GM18520 (cell line): ENCODE data around the gene IGLL5.

ENCODE experiments used
- ATAC-seq: cut with Tn5 transposase; IDR thresholded peaks from one replicate; pipeline ENCODE4 v1.9.1; 2021; ENCODE audit not compliant: unreplicated experiment

The IGLL5 gene

DNA sequence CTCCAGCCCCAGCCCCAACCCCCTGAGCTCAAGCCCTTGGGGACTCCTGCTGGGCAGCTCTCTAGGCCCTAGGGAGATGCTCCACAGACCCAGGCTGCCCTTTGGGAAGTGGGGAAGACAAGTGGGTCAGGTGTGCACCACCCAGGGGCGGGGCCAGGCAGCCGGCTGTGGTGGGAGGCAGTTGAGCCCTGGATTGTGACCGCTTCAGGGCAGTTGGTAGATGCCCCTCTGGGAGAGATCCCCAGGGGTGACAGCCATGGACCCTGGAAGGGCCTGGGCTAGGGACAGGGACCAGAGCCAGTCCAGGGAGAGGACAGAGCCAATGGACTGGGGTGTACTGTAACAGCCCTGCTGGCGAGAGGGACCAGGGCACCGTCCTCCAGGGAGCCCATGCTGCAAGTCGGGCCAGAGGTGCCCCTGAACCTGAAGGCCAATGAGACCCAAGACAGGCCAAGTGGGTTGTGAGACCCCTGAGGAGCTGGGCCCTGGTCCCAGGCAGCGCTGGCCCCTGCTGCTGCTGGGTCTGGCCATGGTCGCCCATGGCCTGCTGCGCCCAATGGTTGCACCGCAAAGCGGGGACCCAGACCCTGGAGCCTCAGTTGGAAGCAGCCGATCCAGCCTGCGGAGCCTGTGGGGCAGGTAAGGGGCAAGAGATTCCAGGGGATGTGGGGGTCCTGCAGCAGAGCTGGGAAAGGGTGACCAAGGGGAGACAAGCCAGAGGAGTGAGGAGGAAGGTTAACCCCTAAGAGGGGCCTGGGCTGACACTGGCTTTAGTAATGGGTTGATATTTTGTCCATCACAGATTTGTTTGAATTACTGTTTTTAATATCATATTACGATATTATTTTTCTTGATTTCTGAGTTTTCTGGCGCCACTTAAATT lies at the start of gene IGLL5:
Gene IGLL5 (plus strand): TSS at position 196 of the 883 bp plus-strand sequence. CDS start 238 bp downstream, at position 434.
- no peak for ATAC-seq

DNA sequence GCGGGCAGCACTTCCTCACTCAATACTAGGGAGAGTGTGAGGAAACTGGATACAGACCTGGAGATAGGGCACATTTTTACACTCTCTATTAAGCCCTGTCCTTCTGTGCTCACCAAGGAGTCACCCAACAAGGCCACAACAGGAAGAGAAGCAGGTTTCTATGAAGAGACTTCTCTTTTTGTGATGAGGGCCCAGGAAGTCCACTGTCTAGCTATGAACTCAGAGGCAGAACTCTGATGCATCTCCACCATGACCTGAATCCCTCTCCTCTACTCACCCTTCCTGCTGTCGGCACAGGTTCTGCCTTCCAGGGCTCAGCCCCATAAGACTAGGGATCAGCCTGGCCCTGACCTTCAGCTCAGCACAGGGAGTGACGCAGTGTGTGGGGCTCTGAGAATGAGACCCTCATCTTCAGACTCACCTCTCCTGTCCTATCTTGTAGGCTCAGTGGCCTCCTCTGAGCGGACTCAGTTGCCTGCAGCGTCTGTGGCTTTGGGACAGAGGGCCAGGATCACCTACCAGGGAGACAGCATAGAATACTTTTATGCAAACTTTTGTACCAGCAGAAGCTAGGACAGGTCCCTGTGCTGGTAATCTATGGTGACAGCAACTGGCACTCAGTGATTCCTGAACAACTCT lies 49.3 kb upstream of the IGLL5 start:
- no peak for ATAC-seq

DNA sequence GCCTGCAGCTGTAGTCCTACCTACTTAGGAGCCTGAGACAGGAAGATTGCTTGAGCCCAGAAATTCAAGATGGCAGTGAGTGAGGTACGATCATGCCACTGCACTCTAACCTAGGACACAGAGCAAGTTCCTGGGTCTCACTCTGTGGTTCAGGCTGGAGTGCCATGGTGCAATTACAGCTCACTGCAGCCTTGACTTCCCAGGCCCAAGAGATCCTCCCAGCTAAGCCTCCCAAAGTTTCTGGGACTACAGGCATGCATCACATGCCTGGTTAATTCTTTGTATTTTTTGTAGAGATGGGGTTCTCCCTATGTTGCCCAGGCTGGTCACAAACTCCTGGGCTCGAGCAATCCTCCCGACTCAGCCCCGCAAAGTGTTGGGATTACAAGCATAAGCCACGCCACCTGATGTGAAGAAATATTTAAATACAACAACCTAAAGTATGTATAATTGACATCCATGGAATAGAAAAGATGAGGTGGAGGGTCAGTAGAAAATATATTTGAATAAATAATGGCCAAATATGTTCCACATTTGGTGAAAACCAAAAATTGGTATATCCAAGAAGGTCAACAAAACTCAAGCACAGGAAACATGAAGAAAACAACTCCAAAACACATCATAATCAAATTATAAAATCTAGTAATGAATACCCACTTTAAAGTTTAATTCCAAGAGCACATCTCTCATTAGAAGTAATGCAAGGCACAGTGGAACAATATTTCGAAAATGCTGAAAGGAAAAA lies 47.9 kb upstream of the IGLL5 start:
- ATAC-seq, result no peak

DNA sequence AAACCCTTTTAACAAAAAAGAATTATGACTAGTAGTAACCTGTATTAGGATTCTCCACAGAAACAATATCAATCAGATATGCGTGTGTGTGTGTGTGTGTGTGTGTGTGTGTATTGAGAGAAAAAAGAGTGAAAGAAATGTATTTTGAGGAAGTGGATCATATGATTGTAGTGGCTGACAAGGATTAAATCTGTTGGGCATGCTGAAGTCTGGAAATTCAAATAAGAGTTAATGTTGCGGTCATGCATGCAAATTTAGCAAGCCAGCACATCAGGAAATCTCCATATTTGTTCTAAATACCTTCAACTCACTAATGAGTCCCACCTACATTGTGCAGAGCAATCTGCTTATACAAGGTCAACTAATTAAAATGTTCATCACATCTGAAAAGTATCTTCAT lies 46.8 kb upstream of the IGLL5 start:
- ATAC-seq, result no peak

DNA sequence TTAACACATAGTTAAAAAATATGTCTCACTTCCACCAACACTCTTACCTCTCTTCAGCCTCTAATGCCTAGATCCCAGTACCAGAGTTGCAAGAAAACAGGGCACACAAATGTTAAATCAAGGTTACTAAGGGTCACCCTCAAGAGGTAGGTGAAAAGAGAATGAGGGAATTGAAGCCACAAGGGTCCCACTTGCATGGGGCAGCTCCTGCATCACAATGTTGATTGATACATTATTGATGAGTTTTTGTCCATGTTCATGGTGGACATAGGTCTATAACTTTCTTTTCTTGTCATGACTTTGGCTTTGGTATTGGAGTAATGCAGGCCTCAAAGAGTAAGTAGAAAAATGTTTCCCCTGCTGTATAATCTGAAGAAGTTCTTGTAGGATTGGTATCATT lies 46.0 kb upstream of the IGLL5 start:
- no peak for ATAC-seq

DNA sequence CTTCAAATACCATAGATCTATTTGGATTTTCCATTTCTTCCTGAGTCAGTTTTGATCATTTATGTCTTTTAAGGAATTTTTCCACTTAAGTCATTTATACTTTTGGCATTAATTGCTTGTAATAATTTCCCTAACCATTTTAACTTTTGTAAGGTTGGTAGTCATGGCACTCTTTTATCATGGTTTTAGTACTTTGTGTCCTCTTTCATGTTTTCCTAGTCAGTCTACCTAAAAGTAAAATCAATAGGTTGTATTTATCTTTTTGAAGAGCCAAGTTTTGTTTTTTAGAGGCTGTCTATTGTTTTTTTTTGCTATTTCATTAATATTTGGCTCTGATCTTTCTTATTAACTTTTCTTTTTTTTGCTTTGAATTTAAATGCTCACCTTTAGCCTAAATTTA lies 45.5 kb upstream of the IGLL5 start:
- no peak for ATAC-seq

DNA sequence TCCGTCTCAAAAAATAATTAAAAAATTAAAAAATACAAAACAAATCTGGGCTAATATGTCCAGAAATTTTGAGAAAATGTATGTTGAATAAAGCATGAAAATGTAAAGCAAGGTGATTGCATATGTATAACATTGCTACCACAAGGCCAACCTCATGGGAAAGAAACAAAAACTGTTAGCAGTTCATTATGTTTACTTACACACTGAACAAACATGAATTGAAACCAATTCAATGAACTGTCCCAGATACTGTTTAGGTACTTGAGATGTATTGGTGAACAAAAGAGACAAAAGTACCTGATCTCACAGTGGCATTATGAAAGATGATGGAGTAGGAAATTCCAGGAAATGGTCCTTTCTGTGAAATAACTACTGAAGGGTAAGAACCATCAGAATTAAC lies 43.8 kb upstream of the IGLL5 start:
- no peak for ATAC-seq

DNA sequence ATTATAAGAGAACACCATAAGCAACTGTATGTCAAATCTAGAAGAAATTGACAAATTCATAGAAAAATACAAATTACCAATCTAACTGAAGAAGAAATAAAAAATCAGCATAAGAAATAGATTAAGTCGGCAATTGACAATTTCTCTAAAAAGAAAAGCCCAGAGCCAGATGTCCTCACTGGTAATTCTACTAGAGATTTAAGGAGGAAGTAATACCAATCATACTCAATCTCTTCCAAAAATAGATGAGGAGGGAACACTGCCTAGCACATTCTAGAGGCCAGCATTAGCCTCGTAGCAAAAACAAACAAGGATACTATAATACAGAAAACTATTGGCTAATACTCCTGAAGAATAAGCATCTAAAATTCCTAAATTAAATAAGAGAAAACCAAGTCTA lies 40.4 kb upstream of the IGLL5 start:
- ATAC-seq, result no peak

DNA sequence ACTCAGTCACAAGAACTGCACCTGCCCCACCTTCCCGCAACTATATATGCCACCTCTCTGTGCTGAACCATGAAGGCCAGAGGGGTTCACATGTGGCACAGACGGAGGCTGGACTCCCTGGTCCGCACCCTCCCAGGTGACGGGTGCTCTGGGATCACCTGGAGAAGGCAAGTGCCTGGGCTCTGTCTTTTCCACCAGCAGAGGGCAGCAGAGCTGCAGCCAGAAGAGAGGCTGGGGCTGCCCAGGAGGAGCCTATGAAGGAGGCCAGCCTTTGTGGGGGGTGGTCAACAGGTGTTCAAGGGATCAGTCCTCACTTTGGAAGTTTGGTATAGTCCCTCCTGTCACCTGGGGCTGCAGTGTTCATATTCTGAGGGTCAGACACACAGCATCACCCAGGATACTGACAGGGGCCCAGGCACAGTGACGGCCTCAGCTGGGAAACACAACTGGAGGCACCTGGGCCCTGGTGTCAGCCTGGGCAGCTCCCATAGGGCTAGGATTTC lies 39.2 kb upstream of the IGLL5 start:
- no peak for ATAC-seq

DNA sequence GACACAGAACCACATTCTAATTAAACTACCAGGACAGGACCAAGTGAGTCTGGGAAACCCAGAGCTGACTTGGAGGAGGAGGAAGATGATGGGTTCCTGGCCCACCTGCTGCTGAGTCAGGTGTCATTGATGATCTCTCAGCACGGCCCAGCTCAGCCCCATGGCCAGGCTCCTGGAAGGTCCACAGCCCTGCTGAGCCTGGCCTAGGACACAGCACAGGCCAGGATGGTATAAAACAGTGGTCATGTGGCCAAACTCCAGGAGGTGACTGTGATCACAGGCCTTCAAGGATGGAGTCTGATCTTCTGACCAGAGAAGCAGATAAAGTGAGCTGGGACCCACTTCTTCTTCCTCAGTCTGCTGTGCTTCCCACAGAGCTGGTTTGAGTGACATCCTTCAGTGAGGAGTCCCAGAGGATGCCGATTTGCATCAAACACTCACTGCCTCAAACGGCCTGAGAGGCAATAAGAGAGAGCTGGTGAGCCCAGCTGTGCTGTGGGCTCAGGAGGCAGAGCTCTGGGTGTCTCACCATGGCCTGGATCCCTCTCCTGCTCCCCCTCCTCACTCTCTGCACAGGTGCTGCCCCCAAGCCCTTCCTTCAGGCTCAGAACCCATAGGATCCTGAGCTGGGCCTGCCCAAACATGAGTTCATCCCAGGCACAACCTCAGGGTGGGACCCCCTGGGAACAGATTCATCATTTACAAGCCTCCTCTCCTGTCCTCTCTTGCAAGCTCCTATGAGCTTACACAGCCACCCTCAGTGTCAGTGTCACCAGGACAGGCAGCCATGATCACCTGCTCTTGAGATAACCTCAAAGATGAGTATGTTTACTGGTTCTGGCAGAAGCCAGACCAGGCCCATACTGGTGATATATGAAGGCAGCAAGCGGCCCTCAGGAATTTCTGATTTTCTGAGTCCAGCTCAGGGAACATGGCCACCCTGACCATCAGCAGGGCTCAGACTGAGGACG lies 37.7 kb upstream of the IGLL5 start:
- no peak for ATAC-seq

DNA sequence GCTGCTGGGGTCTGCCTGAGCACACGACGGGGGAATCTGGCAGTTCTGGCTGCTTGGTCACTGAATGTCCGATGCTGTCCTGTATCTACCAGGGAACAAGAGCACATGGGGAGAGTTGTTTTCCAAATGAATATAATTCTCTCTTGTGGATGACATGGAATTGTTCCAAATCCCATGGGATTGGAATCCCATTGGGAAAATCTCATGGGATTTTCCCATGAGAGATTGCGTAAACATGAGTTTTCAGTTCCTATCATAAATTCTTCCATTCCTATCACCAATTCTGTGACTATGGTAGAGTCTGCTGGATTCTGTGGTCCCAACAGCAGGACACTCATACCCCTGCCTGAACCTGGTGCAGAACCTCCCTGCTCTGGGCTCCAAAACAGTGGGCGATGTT lies 35.6 kb upstream of the IGLL5 start:
- ATAC-seq, result no peak

DNA sequence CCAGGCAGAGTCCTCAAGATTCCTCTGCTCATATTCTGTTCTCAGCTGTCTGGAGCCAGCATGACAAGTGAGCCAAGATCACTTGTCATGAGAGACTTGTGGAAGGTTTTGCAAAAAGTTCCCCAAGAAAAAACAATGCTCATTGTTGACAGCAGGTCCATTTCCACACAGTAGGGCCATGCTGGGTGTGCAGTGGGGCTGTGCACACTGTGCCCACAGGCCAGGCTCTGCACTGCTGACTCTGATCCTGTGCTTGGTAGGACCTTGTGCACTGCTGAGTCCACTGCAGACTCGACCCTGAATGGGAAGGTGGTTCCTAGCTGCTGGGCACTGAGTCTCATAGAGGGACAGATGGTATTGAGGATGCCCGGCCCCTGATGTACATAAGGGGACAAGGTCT lies 33.9 kb upstream of the IGLL5 start:
- ATAC-seq, result no peak

DNA sequence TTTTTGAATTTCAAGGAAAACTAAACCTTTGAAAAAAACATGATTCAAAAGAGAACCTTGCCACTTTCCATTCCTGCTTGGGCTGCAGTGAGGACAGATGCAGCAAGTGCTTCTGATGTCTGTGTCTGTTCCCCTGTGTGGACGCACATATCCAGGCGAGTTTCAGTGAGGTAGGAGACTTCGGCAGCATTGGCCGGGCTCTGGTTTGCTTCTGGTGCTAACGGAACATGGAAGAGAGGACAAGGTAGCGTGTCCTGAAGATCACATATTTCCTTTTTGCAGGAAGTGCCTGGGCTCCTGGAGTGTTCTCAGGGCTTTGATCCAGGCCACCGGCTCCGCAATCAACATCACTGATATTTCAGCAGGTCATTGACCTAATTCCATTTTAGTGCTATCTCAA lies 33.1 kb upstream of the IGLL5 start:
- no peak for ATAC-seq

DNA sequence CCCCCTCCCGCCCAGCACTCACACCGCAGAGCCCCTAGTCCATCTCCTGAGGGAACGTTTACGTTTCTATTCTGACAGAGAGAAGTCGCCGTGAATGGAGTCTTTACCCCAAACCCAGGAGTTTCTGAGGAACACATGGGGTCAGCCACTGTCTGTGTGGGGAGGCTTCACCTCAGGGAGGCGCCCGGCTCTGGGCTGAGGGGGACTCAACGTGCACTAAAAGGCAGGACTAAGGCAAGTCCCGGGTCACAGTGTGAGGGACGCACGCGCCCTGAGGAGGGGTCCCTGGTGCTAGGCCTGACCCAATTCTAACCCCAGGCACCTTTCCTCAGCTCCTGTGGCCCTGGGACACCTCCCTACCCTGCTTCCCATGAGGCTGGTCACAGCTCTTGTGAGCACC lies 32.5 kb upstream of the IGLL5 start:
- ATAC-seq, result no peak

DNA sequence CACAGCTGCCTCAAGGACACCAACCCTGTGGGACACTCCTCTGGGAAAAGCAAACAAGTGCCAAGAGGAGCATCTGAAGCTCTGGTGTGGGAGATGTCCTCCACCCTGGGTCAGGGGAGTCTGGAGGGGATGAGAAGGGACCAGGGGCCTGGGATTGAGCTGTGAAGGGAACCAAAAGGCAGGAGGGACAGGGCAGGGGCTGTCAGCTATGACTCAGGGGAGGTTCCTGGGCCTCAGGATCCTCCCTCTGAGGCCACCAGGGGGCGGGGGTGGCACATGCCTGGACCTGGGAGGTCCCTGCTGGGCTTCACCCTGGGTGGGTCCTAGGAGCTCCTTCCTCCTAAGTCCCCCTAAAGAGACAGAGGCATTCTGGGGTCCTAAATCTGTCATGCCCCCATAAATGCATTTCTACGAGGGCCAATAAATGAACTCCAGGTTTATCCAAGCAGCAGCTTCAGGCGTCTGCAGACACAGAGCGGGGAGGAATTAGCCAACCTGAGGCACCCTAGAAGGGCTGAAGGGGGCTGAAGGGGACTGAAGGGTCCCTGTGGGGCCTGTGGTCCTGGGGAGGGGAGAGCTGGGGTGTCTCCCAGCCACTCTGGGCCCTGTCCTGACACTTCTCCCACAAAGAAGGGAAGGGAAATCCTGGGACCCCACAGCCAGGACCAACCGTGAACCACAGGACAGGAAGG lies 31.9 kb upstream of the IGLL5 start:
- no peak for ATAC-seq

DNA sequence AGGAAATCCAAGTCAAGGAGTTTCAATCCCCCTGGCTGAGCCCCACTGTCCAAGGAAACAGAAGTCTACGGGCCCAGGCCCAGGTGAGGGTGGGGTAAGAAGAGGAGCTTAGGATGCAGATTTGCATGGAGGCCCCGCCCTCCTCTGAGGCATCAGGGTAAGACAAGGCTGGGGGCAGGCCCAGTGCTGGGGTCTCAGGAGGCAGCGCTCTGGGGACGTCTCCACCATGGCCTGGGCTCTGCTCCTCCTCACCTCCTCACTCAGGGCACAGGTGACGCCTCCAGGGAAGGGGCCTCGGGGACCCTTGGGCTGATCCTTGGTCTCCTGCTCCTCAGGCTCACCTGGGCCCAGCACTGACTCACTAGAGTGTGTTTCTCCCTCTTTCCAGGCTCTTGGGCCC lies 31.3 kb upstream of the IGLL5 start:
- ATAC-seq, result no peak

DNA sequence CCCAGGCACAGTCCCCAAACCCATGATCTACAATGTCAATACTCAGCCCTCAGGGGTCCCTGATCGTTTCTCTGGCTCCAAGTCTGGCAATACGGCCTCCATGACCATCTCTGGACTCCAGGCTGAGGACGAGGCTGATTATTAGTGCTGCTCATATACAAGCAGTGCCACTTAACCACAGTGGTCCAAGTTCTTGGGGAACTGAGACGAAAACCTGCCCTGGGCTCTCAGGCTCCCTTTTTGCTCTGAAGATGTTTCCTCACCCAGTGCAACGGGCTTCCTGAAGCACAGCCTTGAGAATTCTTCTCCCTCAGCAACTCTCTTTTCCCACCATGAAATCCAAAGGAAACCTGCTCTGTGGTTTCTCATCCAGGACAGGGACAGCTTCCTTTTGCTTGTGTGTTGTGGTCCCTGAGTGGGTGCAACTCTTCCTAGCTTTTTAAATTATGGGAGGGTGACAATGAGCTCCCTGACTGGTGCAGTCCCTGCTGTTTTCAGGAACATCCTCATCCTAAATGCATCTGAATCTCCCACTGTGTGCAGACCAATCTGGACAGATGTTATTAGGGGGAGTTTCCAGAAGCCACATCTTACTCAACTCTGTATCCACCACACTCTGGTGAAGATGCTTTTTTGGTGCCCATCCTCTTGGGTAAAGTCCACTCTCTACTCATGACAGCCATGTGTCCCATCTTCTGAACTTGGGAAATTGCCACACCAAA lies 30.6 kb upstream of the IGLL5 start:
- ATAC-seq, result no peak

DNA sequence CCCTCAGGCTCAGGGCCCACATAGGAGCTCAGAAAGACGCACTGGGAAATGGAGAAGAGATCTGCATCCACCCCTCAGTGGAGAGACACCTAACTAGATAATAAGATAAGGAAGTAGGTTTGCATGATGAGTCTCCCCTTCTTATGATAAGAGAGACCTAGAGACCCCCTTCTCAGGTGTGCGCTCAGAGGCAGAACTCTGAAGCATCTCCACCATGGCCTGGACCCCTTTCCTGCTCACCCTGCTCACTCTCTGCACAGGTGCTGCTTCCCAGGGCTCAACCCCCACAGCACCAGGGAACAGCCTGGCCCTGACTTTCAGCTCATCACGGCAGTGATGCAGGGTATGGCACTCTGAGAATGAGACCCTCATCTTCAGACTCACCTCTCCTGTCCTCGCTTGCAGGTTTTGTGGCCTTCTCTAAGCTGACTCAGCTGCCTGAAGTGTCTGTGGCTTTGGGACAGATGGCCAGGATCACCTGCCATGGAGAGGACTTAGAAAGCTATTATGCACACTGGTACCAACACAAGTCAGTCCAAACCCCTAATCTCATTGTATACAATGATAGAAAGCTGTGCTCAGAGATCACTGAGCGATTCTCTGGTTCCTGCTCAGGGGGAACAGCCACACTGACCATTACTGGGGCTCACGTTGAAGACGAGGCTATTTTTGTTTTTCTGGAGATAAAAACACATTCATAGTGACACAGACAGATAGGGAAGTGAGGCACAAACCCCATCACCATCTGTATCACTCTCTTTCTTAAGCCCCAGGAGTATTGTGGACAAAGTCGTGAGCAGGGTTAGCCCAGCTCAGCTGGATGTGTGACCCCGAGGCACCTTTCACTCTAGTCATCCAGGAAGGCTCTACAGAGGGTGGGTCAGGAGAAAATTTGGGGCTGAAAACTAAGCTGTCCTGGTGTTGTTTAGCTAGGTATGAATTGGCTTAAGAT lies 29.7 kb upstream of the IGLL5 start:
- no peak for ATAC-seq
